Liver (tissue), 10 donors: ENCODE data around the gene OR5AU1. TPM values are rescaled to one million over a fixed set of nuclear protein-coding genes. Genes with fewer than 3 reads are reported as not detected.

Experiments
- DNase-seq: peaks from one replicate; pipeline ENCODE4 v3.0.0-alpha.2; 2017; ENCODE audit warnings: low spot score
- H3K27ac ChIP-seq, 2 donors: one replicate each; pipeline ENCODE4 v1.7.0; 2013; ENCODE audit warnings: inconsistent platforms in 2 of 2, low read length in 2 of 2, control low read depth in 1 of 2, low read depth in 1 of 2, mild to moderate bottlenecking in 1 of 2
- H3K27me3 ChIP-seq, 4 donors: one replicate each; pipeline versions ENCODE4 v1.6.1 to v1.7.0; 2013; ENCODE audit warnings: low read length in 3 of 4, inconsistent platforms in 1 of 4, mild to moderate bottlenecking in 1 of 4, moderate library complexity in 1 of 4; ENCODE audit not compliant: control insufficient read depth in 4 of 4, insufficient read depth in 4 of 4
- H3K36me3 ChIP-seq, 4 donors: one replicate each; pipeline versions ENCODE4 v1.6.1 to v1.7.0; 2013; ENCODE audit warnings: low read length in 3 of 4, mild to moderate bottlenecking in 3 of 4, low read depth in 1 of 4, moderate library complexity in 1 of 4; ENCODE audit not compliant: control insufficient read depth in 4 of 4, insufficient read depth in 3 of 4
- H3K4me1 ChIP-seq, 4 donors: one replicate each; pipeline versions ENCODE4 v1.6.1 to v1.7.0; 2013; ENCODE audit warnings: low read length in 3 of 4, mild to moderate bottlenecking in 3 of 4, moderate library complexity in 1 of 4; ENCODE audit not compliant: control insufficient read depth in 4 of 4, insufficient read depth in 4 of 4
- H3K4me3 ChIP-seq, 3 donors: one replicate each; pipeline versions ENCODE4 v1.6.1 to v1.7.0; 2013; ENCODE audit warnings: low read length in 3 of 3, control low read depth in 1 of 3, low read depth in 1 of 3, mild to moderate bottlenecking in 1 of 3
- H3K9ac ChIP-seq, 2 donors: one replicate each; pipeline ENCODE4 v1.7.0; 2013; ENCODE audit warnings: low read length in 2 of 2, mild to moderate bottlenecking in 2 of 2, moderate library complexity in 2 of 2, control low read depth in 1 of 2, low read depth in 1 of 2
- H3K9me3 ChIP-seq, 4 donors: one replicate each; pipeline versions ENCODE4 v1.6.1 to v1.7.0; 2013; ENCODE audit warnings: low read length in 3 of 4; ENCODE audit not compliant: control insufficient read depth in 4 of 4
- ATF3 ChIP-seq: IDR thresholded peaks from 2 replicates; pipeline ENCODE4 v1.6.1; 2016; ENCODE audit warnings: antibody characterized with exemption
- FOXA1 ChIP-seq: IDR thresholded peaks from 2 replicates; pipeline ENCODE4 v1.6.1; 2016; ENCODE audit warnings: antibody characterized with exemption
- FOXA2 ChIP-seq: IDR thresholded peaks from 2 replicates; pipeline ENCODE4 v1.6.1; 2016; ENCODE audit warnings: antibody characterized with exemption
- GABPA ChIP-seq, 2 donors: IDR thresholded peaks in 1 of 2; conservative IDR thresholded peaks in 1 of 2; 2 replicates each; pipeline ENCODE4 v1.6.1; 2016; ENCODE audit warnings: antibody characterized with exemption in 2 of 2, mild to moderate bottlenecking in 1 of 2, moderate library complexity in 1 of 2
- HNF4A ChIP-seq, 2 donors: conservative IDR thresholded peaks; 2 replicates each; pipeline ENCODE4 v1.6.1; 2016; ENCODE audit warnings: antibody characterized with exemption in 2 of 2, mild to moderate bottlenecking in 2 of 2
- HNF4G ChIP-seq: IDR thresholded peaks from 2 replicates; pipeline ENCODE4 v1.6.1; 2016; ENCODE audit warnings: antibody characterized with exemption
- JUND ChIP-seq, 2 donors: IDR thresholded peaks; 2 replicates each; pipeline ENCODE4 v1.6.1; 2016; ENCODE audit warnings: antibody characterized with exemption in 2 of 2
- RAD21 ChIP-seq, 2 donors: IDR thresholded peaks; 2 replicates each; pipeline ENCODE4 v1.6.1; 2016; ENCODE audit warnings: antibody characterized with exemption in 2 of 2, mild to moderate bottlenecking in 2 of 2
- REST ChIP-seq: IDR thresholded peaks from 2 replicates; pipeline ENCODE4 v1.6.1; 2016; ENCODE audit warnings: antibody characterized with exemption, mild to moderate bottlenecking
- RXRA ChIP-seq, 2 donors: IDR thresholded peaks; 2 replicates each; pipeline ENCODE4 v1.6.1; 2017 to 2018; ENCODE audit warnings: antibody characterized with exemption in 2 of 2, mild to moderate bottlenecking in 1 of 2
- TAF1 ChIP-seq: conservative IDR thresholded peaks from 2 replicates; pipeline ENCODE4 v1.6.1; 2016; ENCODE audit warnings: antibody characterized with exemption, mild to moderate bottlenecking
- YY1 ChIP-seq: IDR thresholded peaks from 2 replicates; pipeline ENCODE4 v1.6.1; 2016; ENCODE audit warnings: antibody characterized with exemption, mild to moderate bottlenecking
- WGBS: extraction: QIAGEN DNeasy Blood & Tissue Kit; methylation state at CpG from one replicate; pipeline ENCODE4 v1.1.7; 2013; 5-methylcytosine and 5-hydroxymethylcytosine counted together
- polyA plus RNA-seq, 2 donors: library from polyadenylated mRNA; stranded (reverse) in 1 of 2; unstranded in 1 of 2; fragments of 200-250 nt in 1 of 2; fragments of >200 nt in 1 of 2; fragmentation: Nextera tagmentation in 1 of 2; extraction: Ambion mirVana in 1 of 2; gene quantifications; one replicate each; pipeline versions ENCODE4 v1.2.1 to v1.2.3, GENCODE V29; 2013 to 2015
- small RNA-seq: library from RNA; depleted of rRNA; stranded (forward); fragments of <200 nt; gene quantifications from one replicate; pipeline ENCODE3, GENCODE V24; 2014
- total RNA-seq, 2 donors: library from RNA; depleted of rRNA; stranded (reverse); fragments of >200 nt; gene quantifications; one replicate each; pipeline ENCODE4 v1.2.3, GENCODE V29; 2014
- donor health status: healthy.
- donor health status: healthy.
- donor health status: healthy.
- donor health status: healthy.
- donor health status: healthy.

The OR5AU1 gene
- total and polyA plus RNA-seq, 4 donors = not detected

DNA sequence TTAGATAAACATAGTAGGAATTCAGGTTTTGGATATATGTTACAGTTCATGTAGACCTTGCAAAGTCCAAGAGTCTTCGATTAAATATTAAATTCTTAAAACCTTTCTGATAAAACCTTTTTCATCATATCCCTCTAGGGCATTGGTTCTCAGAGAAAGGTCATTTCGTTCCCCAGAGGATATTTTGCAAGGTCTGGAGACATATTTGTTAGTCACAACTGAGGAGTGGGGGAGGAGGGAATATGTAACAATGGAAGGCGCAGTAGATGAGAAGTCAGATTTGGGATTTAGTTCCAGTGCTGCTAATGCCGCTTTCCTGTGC, 49.7 kb downstream of the OR5AU1 start:
- Histone ChIP-seq H3K27ac (peak overlapping the region; percentile 63 to 79), H3K9ac (no peak overlapping the region), H3K36me3 (no peaks in the 10 kb centered on the region), H3K9me3 (no peaks in the 10 kb centered on the region), H3K27me3 (no peaks in the 10 kb centered on the region), H3K4me3 (no peak overlapping the region), H3K4me1 (peaks cover 7 to 48% (median 41%) of the 10 kb centered on the region in 4 donors)
- TF ChIP-seq REST (peak; percentile 5), ATF3 (no peak), YY1 (no peak)
- 63% methylated on average over 4 of the region's 4 CpGs for whole genome bisulfite sequencing
- DNase-seq = no peak

GRCh38 chr14:21105095-21105494, 50.8 kb downstream of the OR5AU1 start:
- H3K36me3 ChIP-seq = no peaks in the 10 kb centered on the region

More at GRCh38 chr14:21105095-21105494, 50.8 kb downstream of the OR5AU1 start:
- peak overlapping the region; percentile 94 to 97 for H3K27ac ChIP-seq
- 82% methylated on average over 8 of the region's 8 CpGs for WGBS
- TF ChIP-seq JUND (IDR thresholded peaks at IDR 0.05) = no peak
- TF ChIP-seq HNF4A (conservative IDR thresholded peaks at IDR 0.05) = no peak
- no peak for TF ChIP-seq FOXA1
- no peak for TF ChIP-seq HNF4G
- no peak for TF ChIP-seq RXRA (IDR thresholded peaks at IDR 0.05)
- TF ChIP-seq REST = no peak
- no peak for TF ChIP-seq FOXA2
- no peak for TF ChIP-seq GABPA (IDR thresholded peaks at IDR 0.05 in 1 of 2, conservative IDR thresholded peaks at IDR 0.05 in 1 of 2)
- no peak for TF ChIP-seq RAD21 (IDR thresholded peaks at IDR 0.05)
- no peak for TF ChIP-seq TAF1
- TF ChIP-seq YY1 = no peak
- DNase-seq = no peak
- H3K9me3 ChIP-seq = no peaks in the 10 kb centered on the region
- peak overlapping the region; percentile 75 to 80 for H3K9ac ChIP-seq
- no peaks in the 10 kb centered on the region for H3K27me3 ChIP-seq
- peaks cover 7 to 48% (median 41%) of the 10 kb centered on the region in 4 donors for H3K4me1 ChIP-seq
- no peak overlapping the region for H3K4me3 ChIP-seq

Small RNA genes within 50 kb of the gene (small RNA-seq; reads per million reads assigned to genes)
- not detected for gene RNU6-252P

Other genes with a start within 250 kb of the OR5AU1 start
- gene RNASE2, start 200.6 kb downstream of the OR5AU1 start, total RNA-seq = 10 to 100 TPM in 1 of 2 donors, under 1 TPM in 1; 0.59 to 27.0 TPM
- 1 to 10 TPM; 2.9 to 5.7 TPM for gene RNASE2, start 200.6 kb downstream of the OR5AU1 start, polyA plus RNA-seq
- 10 to 100 TPM; 31.0 to 64.8 TPM for gene METTL17, start 166.1 kb downstream of the OR5AU1 start, total RNA-seq
- 10 to 100 TPM; 35.9 to 58.6 TPM for gene METTL17, start 166.1 kb downstream of the OR5AU1 start, polyA plus RNA-seq
- gene SLC39A2, start 156.8 kb downstream of the OR5AU1 start, total RNA-seq = under 1 TPM in 1 of 2 donors, not detected in 1; 0.08 TPM
- under 1 TPM in 1 of 2 donors, not detected in 1; 0.05 TPM for gene SLC39A2, start 156.8 kb downstream of the OR5AU1 start, polyA plus RNA-seq
- gene NDRG2, start 131.0 kb downstream of the OR5AU1 start, total RNA-seq = 100 to 1,000 TPM; 107 to 191 TPM
- gene NDRG2, start 131.0 kb downstream of the OR5AU1 start, polyA plus RNA-seq = 100 to 1,000 TPM in 1 of 2 donors, 10 to 100 TPM in 1; 72.9 to 156 TPM
- gene TPPP2, start 125.8 kb downstream of the OR5AU1 start, total RNA-seq = 1 to 10 TPM; 1.6 to 5.9 TPM
- 1 to 10 TPM; 1.5 to 1.6 TPM for gene TPPP2, start 125.8 kb downstream of the OR5AU1 start, polyA plus RNA-seq
- gene RNASE13, start 121.3 kb downstream of the OR5AU1 start, total RNA-seq = under 1 TPM; 0.05 to 0.08 TPM
- not detected for gene RNASE13, start 121.3 kb downstream of the OR5AU1 start, polyA plus RNA-seq
- under 1 TPM in 1 of 2 donors, not detected in 1; 0.33 TPM for gene RNASE7, start 113.7 kb downstream of the OR5AU1 start, total RNA-seq
- gene RNASE7, start 113.7 kb downstream of the OR5AU1 start, polyA plus RNA-seq = under 1 TPM; 0.11 to 0.12 TPM
- not detected for gene RNASE8, start 98.2 kb downstream of the OR5AU1 start, total RNA-seq
- not detected for gene RNASE8, start 98.2 kb downstream of the OR5AU1 start, polyA plus RNA-seq
- 10 to 100 TPM; 19.8 to 42.5 TPM for gene ARHGEF40, start 85.8 kb downstream of the OR5AU1 start, total RNA-seq
- gene ARHGEF40, start 85.8 kb downstream of the OR5AU1 start, polyA plus RNA-seq = 10 to 100 TPM in 1 of 2 donors, 1 to 10 TPM in 1; 9.3 to 14.0 TPM
- gene ZNF219, start 57.4 kb downstream of the OR5AU1 start, total RNA-seq = 1 to 10 TPM; 4.7 to 6.2 TPM
- 10 to 100 TPM in 1 of 2 donors, 1 to 10 TPM in 1; 1.3 to 10.5 TPM for gene ZNF219, start 57.4 kb downstream of the OR5AU1 start, polyA plus RNA-seq
- under 1 TPM; 0.19 to 0.25 TPM for gene TMEM253, start 55.0 kb downstream of the OR5AU1 start, total RNA-seq
- gene TMEM253, start 55.0 kb downstream of the OR5AU1 start, polyA plus RNA-seq = under 1 TPM in 1 of 2 donors, not detected in 1; 0.14 TPM
- 100 to 1,000 TPM; 286 to 384 TPM for gene HNRNPC, start 113.4 kb upstream of the OR5AU1 start, total RNA-seq
- gene HNRNPC, start 113.4 kb upstream of the OR5AU1 start, polyA plus RNA-seq = 100 to 1,000 TPM; 119 to 254 TPM
- 1 to 10 TPM in 1 of 2 donors, under 1 TPM in 1; 0.42 to 1.3 TPM for gene RPGRIP1, start 124.0 kb upstream of the OR5AU1 start, total RNA-seq
- under 1 TPM; 0.27 to 0.38 TPM for gene RPGRIP1, start 124.0 kb upstream of the OR5AU1 start, polyA plus RNA-seq
- gene SUPT16H, start 228.0 kb upstream of the OR5AU1 start, total RNA-seq = 10 to 100 TPM; 27.9 to 51.6 TPM
- 10 to 100 TPM; 18.6 to 19.8 TPM for gene SUPT16H, start 228.0 kb upstream of the OR5AU1 start, polyA plus RNA-seq